PC-9 (cell line): ENCODE data around the gene INHA.

Source experiments
- EZH2 ChIP-seq: fragments of 200-600 bp; sonication (generic); IDR thresholded peaks from 2 replicates; pipeline ENCODE4 v1.8.0; 2017; ENCODE audit warnings: antibody characterized with exemption, low read depth
- TF ChIP-seq, protein P1 (sequence below): fragments of 200-600 bp; sonication (generic); conservative IDR thresholded peaks from 2 replicates; pipeline ENCODE4 v1.6.1; 2017; ENCODE audit warnings: mixed run types, antibody characterized with exemption, mild to moderate bottlenecking, moderate library complexity

GRCh38 chr2:219608399-219608964, 36.4 kb downstream of the INHA start:
- TF ChIP-seq, protein P1, sequence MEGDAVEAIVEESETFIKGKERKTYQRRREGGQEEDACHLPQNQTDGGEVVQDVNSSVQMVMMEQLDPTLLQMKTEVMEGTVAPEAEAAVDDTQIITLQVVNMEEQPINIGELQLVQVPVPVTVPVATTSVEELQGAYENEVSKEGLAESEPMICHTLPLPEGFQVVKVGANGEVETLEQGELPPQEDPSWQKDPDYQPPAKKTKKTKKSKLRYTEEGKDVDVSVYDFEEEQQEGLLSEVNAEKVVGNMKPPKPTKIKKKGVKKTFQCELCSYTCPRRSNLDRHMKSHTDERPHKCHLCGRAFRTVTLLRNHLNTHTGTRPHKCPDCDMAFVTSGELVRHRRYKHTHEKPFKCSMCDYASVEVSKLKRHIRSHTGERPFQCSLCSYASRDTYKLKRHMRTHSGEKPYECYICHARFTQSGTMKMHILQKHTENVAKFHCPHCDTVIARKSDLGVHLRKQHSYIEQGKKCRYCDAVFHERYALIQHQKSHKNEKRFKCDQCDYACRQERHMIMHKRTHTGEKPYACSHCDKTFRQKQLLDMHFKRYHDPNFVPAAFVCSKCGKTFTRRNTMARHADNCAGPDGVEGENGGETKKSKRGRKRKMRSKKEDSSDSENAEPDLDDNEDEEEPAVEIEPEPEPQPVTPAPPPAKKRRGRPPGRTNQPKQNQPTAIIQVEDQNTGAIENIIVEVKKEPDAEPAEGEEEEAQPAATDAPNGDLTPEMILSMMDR, result no peak
- TF ChIP-seq EZH2, result no peak
